ENCODE results near the gene NANP. TPM values are rescaled to one million over a fixed set of nuclear protein-coding genes. Genes with fewer than 3 reads are reported as not detected.
A peak's percentile ranks its signal among the peaks of the same experiment; 100 is the strongest.

Gene NANP, protein sequence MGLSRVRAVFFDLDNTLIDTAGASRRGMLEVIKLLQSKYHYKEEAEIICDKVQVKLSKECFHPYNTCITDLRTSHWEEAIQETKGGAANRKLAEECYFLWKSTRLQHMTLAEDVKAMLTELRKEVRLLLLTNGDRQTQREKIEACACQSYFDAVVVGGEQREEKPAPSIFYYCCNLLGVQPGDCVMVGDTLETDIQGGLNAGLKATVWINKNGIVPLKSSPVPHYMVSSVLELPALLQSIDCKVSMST
- total RNA-seq (2021) = 7.0 and 7.1 TPM in 2 replicates
- long read RNA-seq, transcript NANP-201 (2 exons, 3,964 nt) = major isoform, 62 of 63 reads
- long read RNA-seq, partial matches to known transcripts = 0 of 63 reads
- long read RNA-seq, other reads (novel, unspliced or antisense) = 1 of 63 reads

DNA sequence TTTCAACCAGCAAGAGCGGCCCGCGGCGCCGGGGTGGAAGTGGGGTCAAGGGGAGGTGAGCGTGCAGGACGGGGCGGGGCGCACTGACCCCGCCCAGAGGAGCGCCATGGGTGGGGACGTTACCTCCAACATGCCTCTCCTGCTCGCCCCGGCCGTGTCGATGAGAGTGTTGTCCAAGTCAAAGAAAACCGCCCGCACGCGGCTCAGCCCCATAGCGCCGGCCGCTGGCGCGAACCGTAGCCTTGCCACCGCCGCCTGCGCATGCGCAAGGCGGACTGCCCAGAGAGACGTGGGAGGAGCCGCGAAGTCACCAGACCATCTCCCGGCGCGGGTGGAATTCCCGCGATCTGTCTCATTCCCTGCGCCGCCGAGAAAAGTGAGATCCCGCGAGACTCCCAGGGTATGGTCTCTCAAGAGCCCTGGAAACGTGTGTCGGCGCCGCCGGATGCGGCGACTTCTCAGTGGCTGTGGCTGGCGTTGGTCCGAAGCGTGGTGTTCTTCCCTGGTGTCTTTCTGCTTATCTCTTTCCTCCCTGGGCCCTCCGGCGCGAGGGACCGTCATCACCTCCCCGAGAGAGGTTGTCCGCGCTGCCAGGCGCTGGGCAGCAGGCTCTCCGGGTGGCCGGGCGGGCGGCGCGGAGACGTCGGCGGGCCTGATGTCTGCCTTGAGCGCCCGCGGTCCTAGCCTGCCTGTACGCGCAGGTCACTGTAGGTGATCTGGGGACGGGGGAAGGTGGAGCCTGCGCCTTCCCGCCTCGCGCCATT, at the start of gene NANP:
TSS of gene NANP (minus strand) at position 279 of the 764 bp plus-strand sequence. CDS start at position 213, 66 bp downstream.
- Histone ChIP-seq H3K79me1 (ENCODE audit: insufficient read depth, low read depth, low read length, poor library complexity, severe bottlenecking) (no peaks in the 10 kb centered on the region), H3K23ac (ENCODE audit: insufficient read length, low read depth, low read length) (no peak within 1 kb of the TSS), H3K79me2 (ENCODE audit: insufficient read depth, low read length) (no peaks in the 10 kb centered on the region), H2BK20ac (ENCODE audit: low read depth, low read length, poor library complexity, severe bottlenecking) (no peak within 1 kb of the TSS), H3K4me1 (ENCODE audit: insufficient read depth, low read length) (no peaks in the 10 kb centered on the region), H3K56ac (ENCODE audit: insufficient read length, low read depth, low read length) (no peak within 1 kb of the TSS), H3K18ac (ENCODE audit: insufficient read length, low read depth, low read length) (peak within 1 kb of the TSS; percentile 88), H3K9ac (ENCODE audit: extremely low read depth, insufficient read length, low read length) (peak within 1 kb of the TSS; percentile 89), H2AK5ac (ENCODE audit: insufficient read length, low read length) (no peak within 1 kb of the TSS), H4K20me1 (ENCODE audit: control insufficient read depth, insufficient read depth, insufficient read length) (no peaks in the 10 kb centered on the region), H3K14ac (ENCODE audit: insufficient read depth, low read length) (peak within 1 kb of the TSS; percentile 93), H3K27me3 (ENCODE audit: insufficient read depth, low read length) (no peaks in the 10 kb centered on the region; the same call in 1 of the 2 replicates), H3K4me2 (ENCODE audit: insufficient read depth, insufficient read length, low read length) (peak within 1 kb of the TSS; percentile 84), H4K91ac (ENCODE audit: insufficient read length, low read depth, low read length) (no peak within 1 kb of the TSS), H2BK5ac (ENCODE audit: insufficient read length, low read length) (no peak within 1 kb of the TSS), H3K23me2 (ENCODE audit: insufficient read length, low read depth, low read length, poor library complexity, severe bottlenecking) (peaks cover 17% of the 10 kb centered on the region), H2BK120ac (ENCODE audit: low read depth, low read length, poor library complexity, severe bottlenecking) (no peak within 1 kb of the TSS), H3T11ph (ENCODE audit: low read length) (no peak within 1 kb of the TSS), H2BK12ac (ENCODE audit: insufficient read length, low read depth, low read length) (peak within 1 kb of the TSS; percentile 55), H3K4ac (ENCODE audit: low read depth, low read length) (no peak within 1 kb of the TSS), H3K27ac (ENCODE audit: insufficient read length, low read depth, low read length) (no peak within 1 kb of the TSS), H2BK15ac (ENCODE audit: low read depth, low read length) (0 out of 2 replicates have a peak within 1 kb of the TSS, but pooled peaks have one; percentile 34), H3K9me3 (ENCODE audit: control insufficient read depth, low read depth, low read length) (no peaks in the 10 kb centered on the region), H4K5ac (ENCODE audit: insufficient read length, low read depth, low read length) (peak within 1 kb of the TSS; percentile 64), H4K8ac (replicated peaks; ENCODE audit: insufficient read length, low read depth, low read length) (peak within 1 kb of the TSS; percentile 86), H2AFZ (ENCODE audit: low read length) (no peak within 1 kb of the TSS)
- peak within 1 kb of the TSS; percentile 83 to 84 for H3K4me3 Mint-ChIP-seq
- peaks cover 32 to 36% of the 10 kb centered on the region in 2 experiments for H3K4me1 Mint-ChIP-seq
- peaks cover 8 to 15% of the 10 kb centered on the region in 2 experiments; a peak in 4 of 5 replicates for H3K9me3 Mint-ChIP-seq
- WGBS (ENCODE audit: extremely low coverage, insufficient read length, low lambda C conversion rate) = no CpG with 5 or more reads among the region's 81 CpGs
- peak; percentile 94 for DNase-seq
- TF ChIP-seq, protein P1, sequence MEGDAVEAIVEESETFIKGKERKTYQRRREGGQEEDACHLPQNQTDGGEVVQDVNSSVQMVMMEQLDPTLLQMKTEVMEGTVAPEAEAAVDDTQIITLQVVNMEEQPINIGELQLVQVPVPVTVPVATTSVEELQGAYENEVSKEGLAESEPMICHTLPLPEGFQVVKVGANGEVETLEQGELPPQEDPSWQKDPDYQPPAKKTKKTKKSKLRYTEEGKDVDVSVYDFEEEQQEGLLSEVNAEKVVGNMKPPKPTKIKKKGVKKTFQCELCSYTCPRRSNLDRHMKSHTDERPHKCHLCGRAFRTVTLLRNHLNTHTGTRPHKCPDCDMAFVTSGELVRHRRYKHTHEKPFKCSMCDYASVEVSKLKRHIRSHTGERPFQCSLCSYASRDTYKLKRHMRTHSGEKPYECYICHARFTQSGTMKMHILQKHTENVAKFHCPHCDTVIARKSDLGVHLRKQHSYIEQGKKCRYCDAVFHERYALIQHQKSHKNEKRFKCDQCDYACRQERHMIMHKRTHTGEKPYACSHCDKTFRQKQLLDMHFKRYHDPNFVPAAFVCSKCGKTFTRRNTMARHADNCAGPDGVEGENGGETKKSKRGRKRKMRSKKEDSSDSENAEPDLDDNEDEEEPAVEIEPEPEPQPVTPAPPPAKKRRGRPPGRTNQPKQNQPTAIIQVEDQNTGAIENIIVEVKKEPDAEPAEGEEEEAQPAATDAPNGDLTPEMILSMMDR (conservative IDR thresholded peaks at IDR 0.05) = no peak
- H3K27ac Mint-ChIP-seq = peak within 1 kb of the TSS; percentile 70 to 97 (median 91)
- peaks cover 15% of the 10 kb centered on the region for H3K27me3 Mint-ChIP-seq (ENCODE audit: low read depth)
- peaks cover 0 to 11% (median 8%) of the 10 kb centered on the region in 3 experiments; a peak in 5 of 7 replicates for H3K36me3 Mint-ChIP-seq (ENCODE audit: insufficient read depth in 1 of 3, low read depth in 3 of 3)
